ENCODE measurements around the gene MED9.

DNA sequence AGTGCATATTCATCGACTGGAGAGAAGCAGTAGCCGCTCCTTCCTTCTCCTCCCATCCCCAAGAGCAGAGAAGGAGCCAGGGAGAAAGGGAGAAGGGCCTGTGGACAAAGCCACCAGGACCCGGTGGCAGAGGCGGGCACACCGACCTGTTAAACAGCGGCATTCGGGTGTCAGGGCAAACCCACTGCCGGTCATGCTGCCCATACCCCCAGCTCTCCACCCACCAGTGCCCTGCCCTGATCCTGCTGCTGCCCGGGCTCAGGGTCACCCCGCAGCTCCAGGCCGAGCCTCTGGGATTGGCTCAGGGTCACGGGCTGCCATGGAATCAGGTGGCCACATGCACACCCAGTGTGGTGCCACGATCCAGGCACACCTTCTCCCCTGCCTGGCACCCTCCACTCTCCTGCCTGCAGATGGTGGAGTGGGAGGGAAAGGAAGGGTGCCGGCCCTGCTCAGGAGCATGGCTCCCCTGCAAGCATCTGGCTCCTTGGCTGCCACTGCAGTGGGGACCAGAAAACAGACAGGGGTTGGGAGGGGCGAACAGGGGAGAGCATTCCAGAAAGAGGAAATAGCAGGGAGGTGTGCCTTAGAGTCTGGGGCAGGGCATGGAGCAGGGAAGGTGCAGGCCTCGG lies 37.7 kb downstream of the MED9 start:
- TF ChIP-seq POU2F2 (IDR thresholded peaks at IDR 0.05; ENCODE audit: low read depth, low read length) (no peak), POLR2A (IDR thresholded peaks at IDR 0.05; ENCODE audit: low read depth, low read length) (no peak), TAF1 (IDR thresholded peaks at IDR 0.05; ENCODE audit: low read depth, low read length) (no peak), SPI1 (IDR thresholded peaks at IDR 0.05; ENCODE audit: low read depth, low read length) (no peak)
